GM18498 (cell line): ENCODE results near the gene OR2M5.

Experiments
- ATAC-seq: cut with Tn5 transposase; IDR thresholded peaks from one replicate; pipeline ENCODE4 v1.9.1; 2021; ENCODE audit warnings: mild to moderate bottlenecking, moderate library complexity; ENCODE audit not compliant: unreplicated experiment

OR2M5 gene

GRCh38 chr1:248144513-248145198 is at the start of gene OR2M5:
Gene OR2M5 (plus strand): TSS chr1:248145148. CDS start chr1:248145148, 0 bp downstream.
- no peak for ATAC-seq

- no peak for ATAC-seq
Observed at GRCh38 chr1:248098529-248098928, 46.4 kb upstream of the OR2M5 start.

- ATAC-seq, result no peak
Observed at GRCh38 chr1:248102847-248103246, 42.1 kb upstream of the OR2M5 start.

GRCh38 chr1:248111157-248111556 is 33.8 kb upstream of the OR2M5 start:
- ATAC-seq, result no peak

GRCh38 chr1:248114890-248115289 is 30.1 kb upstream of the OR2M5 start:
- no peak for ATAC-seq

- ATAC-seq, result no peak
Observed at GRCh38 chr1:248127653-248128052, 17.3 kb upstream of the OR2M5 start.

- ATAC-seq, result no peak
Observed at GRCh38 chr1:248136811-248137210, 8.1 kb upstream of the OR2M5 start.

- no peak for ATAC-seq
Observed at GRCh38 chr1:248140846-248141245, 4.1 kb upstream of the OR2M5 start.

- no peak for ATAC-seq
Observed at GRCh38 chr1:248143311-248143710, 1.6 kb upstream of the OR2M5 start.

GRCh38 chr1:248152056-248152827 is 7.3 kb downstream of the OR2M5 start:
- no peak for ATAC-seq

GRCh38 chr1:248155927-248156326 is 11.0 kb downstream of the OR2M5 start:
- ATAC-seq, result no peak

- no peak for ATAC-seq
Observed at GRCh38 chr1:248158758-248159157, 13.8 kb downstream of the OR2M5 start.

GRCh38 chr1:248164031-248164430 is 19.1 kb downstream of the OR2M5 start:
- ATAC-seq, result no peak

GRCh38 chr1:248165186-248165585 is 20.2 kb downstream of the OR2M5 start:
- no peak for ATAC-seq

GRCh38 chr1:248174521-248174920 is 29.6 kb downstream of the OR2M5 start, which contains the start of gene OR2M2:
Gene OR2M2 (plus strand): TSS chr1:248174821. CDS start chr1:248179986, 5,165 bp downstream.
- no peak for ATAC-seq

- no peak for ATAC-seq
Observed at GRCh38 chr1:248183996-248184395, 39.0 kb downstream of the OR2M5 start.

GRCh38 chr1:248187363-248187762 is 42.4 kb downstream of the OR2M5 start:
- ATAC-seq, result no peak

- no peak for ATAC-seq
Observed at GRCh38 chr1:248189026-248189425, 44.1 kb downstream of the OR2M5 start.

- no peak for ATAC-seq
Observed at GRCh38 chr1:248194117-248194516, 49.2 kb downstream of the OR2M5 start.
